HG03432 (cell line): ENCODE results near the gene JAML.
A peak's percentile ranks its signal among the peaks of the same experiment; 100 is the strongest.

ENCODE experiments used
- ATAC-seq: cut with Tn5 transposase; IDR thresholded peaks from one replicate; pipeline ENCODE4 v1.9.1; 2021; ENCODE audit warnings: mild to moderate bottlenecking, moderate library complexity; ENCODE audit not compliant: unreplicated experiment

The JAML gene

DNA sequence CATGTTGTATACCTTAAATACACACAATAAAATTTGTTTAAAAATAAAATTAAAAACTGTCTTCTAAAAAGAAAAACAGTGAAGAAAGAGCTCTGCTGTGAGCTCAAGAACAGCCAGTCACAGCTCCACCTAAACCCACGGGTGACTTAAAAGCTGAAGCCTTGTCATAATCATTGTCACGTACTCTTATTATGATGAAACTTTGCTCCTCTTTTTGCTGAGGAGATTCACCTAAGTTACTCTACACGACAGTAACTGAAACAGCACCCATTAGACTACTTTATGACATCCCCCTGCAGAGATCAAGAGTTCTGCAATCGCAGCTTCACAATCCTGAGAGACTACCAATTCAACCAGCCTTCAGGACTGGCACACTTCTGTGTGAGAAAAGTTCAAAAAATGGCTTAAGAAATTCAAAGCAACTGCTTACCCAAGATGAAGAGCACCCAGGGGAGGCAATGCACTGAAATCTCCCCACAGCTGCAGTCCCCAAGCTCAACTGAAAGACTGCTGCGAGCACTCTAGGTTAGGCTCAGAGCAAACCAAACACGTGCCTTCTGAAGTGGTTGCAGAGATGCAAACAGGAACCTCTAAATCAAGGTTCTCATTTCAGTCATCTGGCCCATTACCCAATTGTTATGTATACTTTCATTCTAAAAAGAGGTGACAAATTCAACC lies at the start of gene JAML:
Gene JAML, minus strand, starts transcription at position 501 of the 678 bp plus-strand sequence. CDS start 10,145 bp downstream, outside the sequence.
- ATAC-seq = no peak

DNA sequence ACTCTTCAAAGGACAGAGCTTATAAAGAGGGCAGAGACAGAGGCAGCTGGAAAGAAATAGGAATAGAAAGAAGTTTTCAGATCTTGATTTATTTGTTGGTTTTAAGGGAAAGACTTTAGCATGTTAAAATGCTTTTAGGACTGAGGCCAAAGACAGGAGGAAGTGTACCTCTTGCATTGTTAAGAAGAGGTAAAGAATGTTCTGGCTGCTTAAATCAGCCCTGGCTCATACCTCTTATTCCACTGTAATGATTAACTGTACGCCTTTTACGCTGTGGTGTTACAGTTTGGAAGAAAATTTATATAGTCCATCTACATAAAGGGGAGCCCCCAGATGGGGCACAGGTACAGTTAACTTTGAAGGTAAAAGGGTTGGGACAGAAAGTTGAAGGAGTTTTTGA lies 49.4 kb upstream of the JAML start:
- ATAC-seq = no peak

DNA sequence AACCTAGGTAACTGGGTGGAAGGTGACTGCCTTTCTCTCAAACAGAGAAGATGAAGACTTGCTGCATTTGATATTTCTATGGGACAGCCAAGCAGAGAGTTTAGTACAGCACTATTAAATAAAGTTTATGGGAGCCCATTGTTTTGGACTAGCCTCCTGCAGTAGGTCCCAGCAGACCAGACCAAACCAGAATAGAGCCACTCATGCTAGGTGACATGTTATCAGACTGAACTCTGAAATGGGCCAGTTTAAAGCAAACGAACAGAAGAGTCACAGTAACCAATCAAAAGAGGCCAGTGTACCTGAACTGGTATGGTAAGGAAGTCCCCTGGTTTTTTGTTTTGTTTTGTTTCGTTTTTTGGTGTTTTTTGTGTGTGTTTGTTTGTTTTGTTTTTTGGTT lies 47.2 kb upstream of the JAML start:
- ATAC-seq = no peak

DNA sequence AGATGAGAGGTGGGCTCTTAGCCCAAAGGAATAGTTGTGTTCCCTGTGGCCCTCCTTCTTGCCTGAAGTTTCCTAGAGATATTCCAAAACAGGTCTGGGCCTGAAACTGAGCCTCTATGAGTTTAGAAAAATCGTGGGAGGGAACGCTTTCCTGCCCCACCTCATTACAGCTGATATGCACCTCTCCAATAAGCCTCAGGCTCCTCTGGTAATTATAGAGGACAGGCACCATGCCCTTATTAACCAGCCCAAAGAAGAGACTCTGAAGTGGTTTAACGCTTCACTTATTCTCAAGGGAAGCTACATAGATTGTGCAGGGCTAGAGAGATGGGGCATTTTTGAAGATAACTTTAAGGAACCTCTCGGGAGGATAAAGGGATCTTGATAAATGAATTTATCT lies 42.7 kb upstream of the JAML start:
- no peak for ATAC-seq

DNA sequence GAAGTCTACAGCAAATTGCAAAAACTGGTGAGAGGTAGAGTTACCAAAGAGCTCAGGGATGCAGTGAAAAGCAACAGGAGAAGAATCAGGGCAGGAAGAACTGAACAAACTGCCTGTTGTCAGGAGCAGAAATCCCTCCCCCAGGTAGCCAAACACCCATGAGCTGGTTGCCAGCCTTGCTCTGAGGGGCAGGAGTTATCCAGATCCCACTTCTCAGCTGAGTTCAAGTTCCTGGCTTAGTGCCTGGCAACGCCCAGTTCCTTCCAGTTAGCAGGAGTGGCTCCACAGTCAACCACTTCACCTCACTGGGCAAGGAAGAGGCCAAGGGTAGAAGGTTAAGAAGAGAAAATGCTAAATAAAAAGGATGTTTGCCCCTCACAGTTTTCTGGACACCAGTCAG lies 41.1 kb upstream of the JAML start:
- ATAC-seq = no peak

GRCh38 chr11:118264569-118265465 lies 40.0 kb upstream of the JAML start:
- no peak for ATAC-seq

- no peak for ATAC-seq
Measured at GRCh38 chr11:118263695-118264568, 39.1 kb upstream of the JAML start, which contains the start of gene MPZL2. Gene MPZL2, minus strand, starts transcription at chr11:118264297. Its CDS starts 144 bp downstream, at chr11:118264153.

GRCh38 chr11:118263112-118263511 lies 38.3 kb upstream of the JAML start:
- ATAC-seq = no peak

- ATAC-seq = no peak
Measured at GRCh38 chr11:118260353-118260752, 35.5 kb upstream of the JAML start.

DNA sequence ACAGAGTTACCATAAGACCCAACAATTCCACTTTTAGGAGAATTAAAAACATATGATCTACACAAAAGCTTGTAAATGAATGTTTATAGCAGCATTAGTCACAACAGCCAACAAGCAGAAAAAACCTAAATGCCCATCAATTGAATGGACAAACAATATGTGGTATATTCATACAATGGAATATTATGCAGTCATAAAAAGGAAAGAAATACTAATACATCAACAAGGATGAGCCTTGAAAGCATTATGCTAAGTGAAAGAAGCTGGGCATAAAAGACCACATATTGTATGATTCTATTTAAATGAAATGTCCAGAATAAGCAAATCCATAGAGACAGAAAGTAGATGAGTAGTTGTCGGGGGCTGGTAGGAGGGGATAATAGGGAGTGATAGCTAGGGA lies 34.3 kb upstream of the JAML start:
- no peak for ATAC-seq

- no peak for ATAC-seq
Measured at GRCh38 chr11:118258410-118258809, 33.6 kb upstream of the JAML start.

GRCh38 chr11:118252688-118253087 lies 27.9 kb upstream of the JAML start:
- peak; percentile 17 for ATAC-seq

DNA sequence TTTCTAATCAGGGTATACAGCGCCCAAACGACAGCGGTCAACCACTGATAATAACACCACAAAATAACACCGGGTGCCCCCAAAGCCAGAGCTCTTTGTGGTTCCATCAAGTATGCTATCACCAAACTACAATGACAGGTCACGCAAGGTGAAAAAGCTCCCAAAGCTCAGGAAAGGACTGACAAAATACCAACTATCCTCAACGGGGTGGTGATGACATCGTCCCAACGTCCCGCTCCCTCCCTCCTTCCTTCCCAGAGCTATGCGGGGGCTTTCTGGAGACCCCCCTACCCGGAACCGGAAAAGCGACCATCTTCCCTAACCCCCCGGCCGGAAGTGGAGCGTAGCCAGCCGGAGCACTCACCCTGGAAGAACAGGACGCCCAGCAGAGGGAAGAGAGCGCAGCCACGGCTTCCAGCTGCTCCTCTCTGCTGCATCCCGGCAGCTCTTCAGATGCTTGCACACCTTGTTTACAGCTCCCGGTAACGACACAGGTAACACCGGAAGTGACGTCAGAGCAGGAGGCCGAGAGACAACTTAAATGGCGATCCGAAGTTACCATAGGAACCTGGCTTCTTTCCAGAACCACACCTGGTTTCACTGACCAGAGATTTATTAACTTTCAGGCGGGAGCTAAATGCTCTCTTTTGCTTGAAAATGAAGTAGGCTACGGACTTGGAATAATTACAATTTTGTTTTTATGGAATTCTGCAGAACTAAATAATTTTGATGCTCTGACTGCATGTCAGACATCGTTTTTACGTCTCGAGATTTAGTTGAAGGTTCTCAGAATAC lies 27.2 kb upstream of the JAML start, which contains the start of gene MPZL3:
Gene MPZL3, minus strand, starts transcription at position 508 of the 795 bp plus-strand sequence. Its CDS starts 71 bp downstream, at position 437.
- peak; percentile 85 for ATAC-seq

GRCh38 chr11:118247041-118247440 lies 22.2 kb upstream of the JAML start:
- ATAC-seq = no peak

DNA sequence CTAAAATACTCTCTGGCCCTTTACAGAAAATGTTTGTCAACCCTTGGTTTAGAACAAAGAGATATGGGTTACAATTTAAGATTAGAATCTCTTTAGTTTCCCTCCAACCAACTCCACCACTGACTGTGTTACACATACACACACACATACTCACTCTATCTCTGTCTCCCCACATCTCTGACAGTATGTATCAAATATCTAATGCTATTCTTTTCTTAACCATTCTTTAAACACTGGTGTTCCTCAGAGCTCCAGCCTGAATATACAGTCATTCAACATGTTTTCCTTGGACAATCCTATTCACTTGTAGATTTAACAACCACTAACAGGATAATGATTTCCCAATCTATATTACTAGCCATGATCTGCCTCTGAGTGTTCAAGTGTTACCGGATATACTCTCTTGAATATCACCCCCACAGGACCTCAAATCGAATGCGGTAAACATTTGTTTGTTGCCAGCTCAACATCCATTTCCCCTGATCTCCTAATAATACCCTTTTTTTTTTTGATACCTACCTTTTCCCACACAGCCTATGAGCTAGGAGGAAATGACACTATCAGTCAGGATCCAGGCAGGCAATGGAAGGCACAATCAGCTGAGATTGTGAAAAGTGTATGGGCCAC lies 21.2 kb upstream of the JAML start:
- ATAC-seq = no peak

DNA sequence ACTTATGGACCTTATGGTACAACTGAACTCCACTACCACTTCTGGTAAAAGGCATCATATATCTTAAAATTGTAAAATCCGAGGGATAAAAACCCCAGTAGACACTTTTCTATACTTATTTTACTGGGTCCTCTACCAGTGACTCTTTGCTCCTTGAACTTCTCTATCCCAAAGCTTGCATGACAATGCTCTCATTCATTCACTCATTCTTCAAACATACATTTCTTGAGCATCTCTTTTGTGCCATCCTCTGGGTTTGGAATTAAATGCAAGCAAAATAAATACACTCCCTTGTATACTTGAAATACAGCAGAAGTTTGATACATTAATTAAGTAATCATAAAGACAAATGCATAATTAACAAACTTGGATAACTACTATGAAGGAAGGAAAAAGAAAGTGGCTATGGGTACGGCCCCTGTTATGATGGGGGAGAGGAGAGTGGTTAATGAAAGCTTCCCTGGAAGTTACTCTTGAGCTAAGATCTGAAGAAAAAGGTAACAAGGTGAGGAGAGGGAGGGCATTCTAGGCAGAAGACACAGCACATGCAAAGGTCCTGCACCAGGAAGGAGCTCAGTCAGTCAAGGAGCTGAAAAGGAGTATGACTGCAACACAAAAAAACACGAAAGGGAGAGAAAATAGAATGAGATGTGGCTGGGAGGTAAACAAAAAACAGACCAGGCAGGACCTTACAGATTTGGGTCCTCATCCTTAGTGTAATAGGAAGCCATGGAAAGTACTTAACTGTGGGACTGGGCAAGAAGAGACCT lies 19.4 kb upstream of the JAML start:
- ATAC-seq = no peak

DNA sequence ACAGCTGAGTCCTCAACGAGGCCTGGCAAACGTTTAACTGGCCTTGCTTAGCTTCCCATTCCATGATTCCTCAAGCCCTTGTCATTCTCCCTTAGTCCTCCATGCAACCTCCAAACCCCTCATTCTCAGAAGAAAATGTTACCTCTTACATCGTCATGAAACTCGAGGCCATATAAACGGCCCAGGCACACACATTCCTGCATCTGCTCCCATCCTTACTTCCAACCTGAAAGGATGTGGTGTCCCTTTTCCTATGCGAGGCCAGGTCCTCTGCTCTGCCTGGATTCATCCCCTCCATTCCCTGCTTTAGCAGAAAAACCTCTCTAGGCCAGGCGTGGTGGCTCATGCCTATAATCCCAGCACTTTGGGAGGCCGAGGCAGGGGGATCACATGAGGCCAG lies 18.4 kb upstream of the JAML start:
- ATAC-seq = no peak

DNA sequence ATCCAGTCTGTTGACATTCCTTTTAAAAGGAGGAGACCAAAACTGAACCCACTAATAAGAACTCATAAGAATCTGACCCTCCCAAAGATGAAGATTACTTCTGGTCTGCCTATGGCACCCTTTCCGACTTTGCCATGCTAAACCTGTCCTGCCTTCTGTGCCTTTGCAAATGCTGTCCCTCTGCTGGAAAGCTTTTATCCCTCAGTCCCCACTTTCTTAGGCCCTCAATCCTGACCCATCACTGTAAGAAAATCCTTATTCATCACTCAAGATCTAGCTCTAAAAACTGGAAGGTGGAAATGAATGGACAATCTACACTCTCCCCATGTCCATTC lies 16.9 kb upstream of the JAML start:
- peak; percentile 23 for ATAC-seq
